AG04450 (cell line): ENCODE data around the gene SMAP1. TPM values are rescaled to one million over a fixed set of nuclear protein-coding genes. Genes with fewer than 3 reads are reported as not detected.

ENCODE experiments used
- CTCF ChIA-PET: fragments of 300-600, 350-600 bp; formaldehyde crosslinking; extraction: SDS; loops from one replicate; lab custom pipeline; 2022; ENCODE audit warnings: antibody characterized with exemption, inconsistent platforms; lab: Charles Lee
- POLR2A ChIA-PET: fragments of 350-600 bp; formaldehyde crosslinking; extraction: SDS; loops from one replicate; lab custom pipeline; 2021; ENCODE audit warnings: antibody characterized with exemption, inconsistent platforms; lab: Yijun Ruan, JAX
- DNase-seq: peaks from one replicate; pipeline ENCODE4 v3.0.0-alpha.2; 2011; ENCODE audit warnings: low read depth, low spot score
- H3K27ac ChIP-seq: one replicate; pipeline ENCODE4 v1.5.1; 2012; ENCODE audit warnings: low read depth, low read length, control low read depth
- H3K27me3 ChIP-seq: one replicate; pipeline ENCODE4 v1.6.0; 2012; ENCODE audit warnings: low read length; ENCODE audit not compliant: control insufficient read depth, insufficient read depth
- H3K4me3 ChIP-seq: 2 replicates; pipeline ENCODE4 v1.5.1; 2011; ENCODE audit warnings: mild to moderate bottlenecking, low read depth, low read length, control low read depth
- H3K9me3 ChIP-seq: 2 replicates; pipeline ENCODE4 v1.5.1; 2012; ENCODE audit warnings: low read length; ENCODE audit not compliant: control insufficient read depth, insufficient read depth
- polyA plus RNA-seq: library from polyadenylated mRNA; depleted of rRNA; stranded (reverse); fragments of >200 nt; gene quantifications from 2 replicates; pipeline ENCODE4 v1.2.3, GENCODE V29; 2011
- TF ChIP-seq, protein P1 (sequence below): IDR thresholded peaks from 2 replicates; pipeline ENCODE4 v1.5.1; 2011; ENCODE audit warnings: low read depth, low read length, control low read depth, inconsistent platforms

Gene SMAP1
- polyA plus RNA-seq, 1 experiment: 25.0 TPM

DNA sequence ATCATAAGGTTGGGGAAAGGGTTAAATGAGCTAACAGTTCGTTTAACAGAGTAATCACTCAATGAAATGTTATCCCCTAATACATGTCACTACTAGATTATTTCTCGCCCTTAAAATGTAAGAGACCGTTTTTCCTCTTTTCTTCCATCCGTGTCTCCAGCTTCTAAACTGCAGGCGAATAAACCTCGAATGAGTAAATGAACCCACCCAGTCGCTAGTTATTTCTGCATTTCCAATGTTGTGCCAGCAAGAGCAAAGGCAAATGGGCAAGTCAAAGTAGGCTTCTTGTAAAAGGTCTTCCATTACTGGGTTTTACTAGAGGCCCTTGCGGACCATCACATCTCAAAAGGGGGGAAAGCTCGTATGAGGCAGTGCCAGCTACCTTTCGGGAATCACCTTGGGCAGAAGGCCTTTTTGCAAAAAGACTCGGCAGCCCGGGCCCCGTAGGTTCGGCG is 400 bp upstream of the SMAP1 start:
- Histone ChIP-seq H3K27me3 (no peaks in the 10 kb centered on the region), H3K27ac (no peak overlapping the region), H3K9me3 (no peaks in the 10 kb centered on the region), H3K4me3 (peak overlapping the region; percentile 88)
- CTCF ChIA-PET: interaction anchor here (0.6 to 3.6 kb wide), 6 partner anchors 19 to 298 kb away, joined by 3 to 16 read pairs (median 4); no protein-coding TSS in a partner anchor
- no peak for DNase-seq
- POLR2A ChIA-PET: interaction anchor here (1.0 kb wide), 1 partner anchor 20 kb away, joined by 3 read pairs; no protein-coding TSS in a partner anchor
- TF ChIP-seq, protein P1, sequence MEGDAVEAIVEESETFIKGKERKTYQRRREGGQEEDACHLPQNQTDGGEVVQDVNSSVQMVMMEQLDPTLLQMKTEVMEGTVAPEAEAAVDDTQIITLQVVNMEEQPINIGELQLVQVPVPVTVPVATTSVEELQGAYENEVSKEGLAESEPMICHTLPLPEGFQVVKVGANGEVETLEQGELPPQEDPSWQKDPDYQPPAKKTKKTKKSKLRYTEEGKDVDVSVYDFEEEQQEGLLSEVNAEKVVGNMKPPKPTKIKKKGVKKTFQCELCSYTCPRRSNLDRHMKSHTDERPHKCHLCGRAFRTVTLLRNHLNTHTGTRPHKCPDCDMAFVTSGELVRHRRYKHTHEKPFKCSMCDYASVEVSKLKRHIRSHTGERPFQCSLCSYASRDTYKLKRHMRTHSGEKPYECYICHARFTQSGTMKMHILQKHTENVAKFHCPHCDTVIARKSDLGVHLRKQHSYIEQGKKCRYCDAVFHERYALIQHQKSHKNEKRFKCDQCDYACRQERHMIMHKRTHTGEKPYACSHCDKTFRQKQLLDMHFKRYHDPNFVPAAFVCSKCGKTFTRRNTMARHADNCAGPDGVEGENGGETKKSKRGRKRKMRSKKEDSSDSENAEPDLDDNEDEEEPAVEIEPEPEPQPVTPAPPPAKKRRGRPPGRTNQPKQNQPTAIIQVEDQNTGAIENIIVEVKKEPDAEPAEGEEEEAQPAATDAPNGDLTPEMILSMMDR: no peak

DNA sequence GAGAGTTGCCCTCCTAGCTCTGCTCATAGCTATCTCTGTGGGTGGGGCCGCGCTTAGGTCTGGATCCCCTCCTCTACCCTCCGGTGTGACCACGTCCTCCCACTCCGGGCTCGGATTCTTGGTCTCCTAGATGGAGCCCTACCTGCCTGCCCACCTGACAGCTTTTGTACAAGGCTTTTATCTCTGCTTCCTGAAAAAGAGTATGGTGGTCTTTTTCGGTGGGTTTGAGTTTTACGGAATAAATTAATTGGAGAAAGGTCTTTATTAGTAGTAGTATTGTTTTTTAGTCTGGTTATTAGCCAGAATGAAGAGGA is 773 bp downstream of the SMAP1 start:
- H3K4me3 ChIP-seq: peak overlapping the region; percentile 88
- H3K27me3 ChIP-seq: no peaks in the 10 kb centered on the region
- no peaks in the 10 kb centered on the region for H3K9me3 ChIP-seq
- H3K27ac ChIP-seq: no peak overlapping the region
- CTCF ChIA-PET: interaction anchor here (1.1 to 3.1 kb wide), 5 partner anchors 18 to 299 kb away, joined by 3 to 11 read pairs (median 8); no protein-coding TSS in a partner anchor
- DNase-seq: no peak
- POLR2A ChIA-PET: interaction anchor here (1.2 kb wide), 1 partner anchor 101 kb away, joined by 6 read pairs; the partner anchor contains the start of gene SDHAF4
- TF ChIP-seq, protein P1: no peak

DNA sequence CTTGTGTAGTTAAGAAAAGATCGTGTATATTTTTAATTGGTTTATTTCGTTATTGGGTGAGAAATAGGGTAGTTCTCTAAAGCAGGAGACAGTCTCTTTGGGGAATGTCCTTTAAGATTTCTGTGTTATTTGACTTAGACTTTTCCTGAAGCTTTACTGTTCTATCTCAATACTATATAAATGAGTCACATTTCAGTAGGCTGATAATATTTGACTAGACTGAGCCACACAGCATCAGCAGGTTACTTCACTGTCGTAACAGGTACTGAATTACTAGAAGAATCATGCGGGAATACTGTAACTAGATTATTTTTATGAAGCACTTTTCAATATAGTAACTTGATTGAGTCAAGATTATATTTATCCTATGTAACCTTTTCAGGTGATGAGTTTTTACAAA is 1.4 kb downstream of the SMAP1 start:
- Histone ChIP-seq H3K27me3 (no peaks in the 10 kb centered on the region), H3K27ac (no peak overlapping the region), H3K9me3 (no peaks in the 10 kb centered on the region), H3K4me3 (peak overlapping the region; percentile 88)
- POLR2A ChIA-PET: no interaction called here
- CTCF ChIA-PET: interaction anchor here (1.1 to 3.1 kb wide), 4 partner anchors 17 to 300 kb away, joined by 3 to 11 read pairs (median 9); no protein-coding TSS in a partner anchor
- TF ChIP-seq, protein P1: no peak
- no peak for DNase-seq

DNA sequence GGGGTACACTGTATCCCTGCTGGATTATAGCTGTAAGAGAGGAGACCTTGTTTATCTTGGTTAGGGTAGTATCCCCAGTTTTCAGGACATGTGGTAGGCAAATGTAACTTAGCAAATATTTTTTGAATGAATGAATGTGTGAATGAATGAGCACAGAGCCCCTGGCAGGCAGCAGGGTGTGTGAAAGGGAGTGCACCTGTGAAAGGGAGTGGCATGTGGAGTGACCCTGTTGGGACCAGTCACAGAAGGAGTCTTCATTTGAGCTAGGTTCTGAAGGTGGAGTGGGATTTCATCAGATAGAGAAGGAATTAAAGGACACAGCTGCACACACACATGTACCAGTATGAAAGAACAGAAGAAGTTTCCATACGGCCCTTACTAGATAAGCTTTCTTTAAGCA is 4.9 kb downstream of the SMAP1 start:
- Histone ChIP-seq H3K27ac (no peak overlapping the region), H3K9me3 (no peaks in the 10 kb centered on the region), H3K4me3 (no peak overlapping the region), H3K27me3 (no peaks in the 10 kb centered on the region)
- ChIA-PET POLR2A (no interaction called here), CTCF (interaction anchor here (0.9 to 4.1 kb wide), 4 partner anchors 14 to 363 kb away, joined by 3 to 29 read pairs (median 4); no protein-coding TSS in a partner anchor)
- TF ChIP-seq, protein P1: no peak
- no peak for DNase-seq

DNA sequence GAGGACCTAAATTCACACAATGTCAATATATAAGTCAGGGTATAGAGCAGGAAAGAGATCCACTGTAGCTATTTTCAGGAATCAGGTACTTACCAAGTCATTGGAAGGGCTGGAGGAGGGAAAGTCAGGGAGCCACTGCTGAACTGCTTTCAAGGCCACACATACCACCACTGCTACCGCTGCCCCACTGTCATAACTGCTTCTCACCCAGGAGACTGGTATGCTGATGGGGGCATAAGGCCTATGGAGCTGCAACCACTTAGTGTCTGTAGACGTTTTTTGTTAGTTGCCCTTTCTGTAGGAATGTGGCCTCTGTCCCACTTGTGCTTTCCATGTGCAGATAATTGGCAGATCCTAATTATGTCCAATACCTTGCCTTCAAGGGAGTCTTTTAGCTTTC is 5.4 kb downstream of the SMAP1 start:
- no peak overlapping the region for H3K27ac ChIP-seq
- no peak overlapping the region for H3K4me3 ChIP-seq
- H3K27me3 ChIP-seq: no peaks in the 10 kb centered on the region
- DNase-seq: no peak
- ChIA-PET CTCF (interaction anchor here (0.9 to 4.1 kb wide), 3 partner anchors 13 to 363 kb away, joined by 4 to 29 read pairs (median 4); no protein-coding TSS in a partner anchor), POLR2A (no interaction called here)
- TF ChIP-seq, protein P1: no peak
- no peaks in the 10 kb centered on the region for H3K9me3 ChIP-seq
